HG03565 (cell line): ENCODE results near the gene TOR1A.

Experiments
- ATAC-seq: cut with Tn5 transposase; IDR thresholded peaks from one replicate; pipeline ENCODE4 v1.9.1; 2021; ENCODE audit warnings: mild to moderate bottlenecking, moderate library complexity; ENCODE audit not compliant: unreplicated experiment

TOR1A gene, protein sequence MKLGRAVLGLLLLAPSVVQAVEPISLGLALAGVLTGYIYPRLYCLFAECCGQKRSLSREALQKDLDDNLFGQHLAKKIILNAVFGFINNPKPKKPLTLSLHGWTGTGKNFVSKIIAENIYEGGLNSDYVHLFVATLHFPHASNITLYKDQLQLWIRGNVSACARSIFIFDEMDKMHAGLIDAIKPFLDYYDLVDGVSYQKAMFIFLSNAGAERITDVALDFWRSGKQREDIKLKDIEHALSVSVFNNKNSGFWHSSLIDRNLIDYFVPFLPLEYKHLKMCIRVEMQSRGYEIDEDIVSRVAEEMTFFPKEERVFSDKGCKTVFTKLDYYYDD

DNA sequence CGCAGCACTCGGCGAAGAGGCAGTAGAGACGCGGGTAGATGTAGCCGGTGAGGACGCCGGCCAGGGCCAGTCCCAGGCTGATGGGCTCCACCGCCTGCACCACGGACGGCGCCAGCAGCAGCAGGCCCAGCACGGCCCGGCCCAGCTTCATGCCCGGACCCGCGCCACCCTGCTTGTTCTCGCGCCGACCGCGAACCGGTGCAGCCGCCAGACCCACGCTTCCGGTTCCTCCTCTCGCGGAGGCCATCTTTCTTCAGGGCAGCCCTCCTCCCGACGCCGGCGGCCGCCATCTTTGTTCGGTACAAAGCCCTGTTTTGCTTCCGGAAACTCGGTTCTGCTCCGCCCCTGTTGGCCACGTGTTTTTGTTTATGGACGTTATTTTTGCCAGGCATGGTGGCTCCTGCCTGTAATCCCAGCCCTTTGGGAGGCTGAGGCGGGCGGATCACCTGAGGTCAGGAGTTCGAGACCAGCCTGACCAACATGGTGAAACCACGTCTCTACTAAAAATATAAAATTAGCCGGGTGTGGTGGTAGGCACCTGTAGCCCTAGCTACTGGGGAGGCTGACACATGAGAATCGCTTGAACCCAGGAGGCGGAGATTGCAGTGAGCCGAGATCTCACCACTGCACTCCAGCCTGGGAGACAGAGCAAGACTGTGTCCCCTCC, at the start of gene TOR1A:
TOR1A (minus strand) TSS at position 202 of the 667 bp plus-strand sequence; CDS start at position 151, 51 bp downstream.
- ATAC-seq = peak; percentile 89

DNA sequence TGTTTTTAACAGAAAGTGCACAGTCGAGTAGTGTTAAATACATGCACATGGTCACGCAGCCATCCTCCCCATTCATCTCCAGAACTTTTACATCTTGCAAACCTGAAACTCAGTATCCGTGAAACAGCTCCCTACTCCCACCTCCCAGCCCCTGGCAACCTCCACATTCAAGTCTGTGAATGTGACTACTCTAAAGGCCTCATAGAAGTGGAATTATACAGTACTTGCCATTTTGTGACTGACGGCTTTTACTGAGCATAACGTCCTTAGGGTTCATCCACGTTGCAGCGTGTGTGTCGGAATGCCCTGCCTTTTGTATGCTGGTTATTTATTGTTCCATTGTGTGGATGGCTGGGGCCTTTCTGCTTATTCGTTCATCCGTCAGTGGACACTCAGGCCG, 47.1 kb upstream of the TOR1A start:
- ATAC-seq = no peak

DNA sequence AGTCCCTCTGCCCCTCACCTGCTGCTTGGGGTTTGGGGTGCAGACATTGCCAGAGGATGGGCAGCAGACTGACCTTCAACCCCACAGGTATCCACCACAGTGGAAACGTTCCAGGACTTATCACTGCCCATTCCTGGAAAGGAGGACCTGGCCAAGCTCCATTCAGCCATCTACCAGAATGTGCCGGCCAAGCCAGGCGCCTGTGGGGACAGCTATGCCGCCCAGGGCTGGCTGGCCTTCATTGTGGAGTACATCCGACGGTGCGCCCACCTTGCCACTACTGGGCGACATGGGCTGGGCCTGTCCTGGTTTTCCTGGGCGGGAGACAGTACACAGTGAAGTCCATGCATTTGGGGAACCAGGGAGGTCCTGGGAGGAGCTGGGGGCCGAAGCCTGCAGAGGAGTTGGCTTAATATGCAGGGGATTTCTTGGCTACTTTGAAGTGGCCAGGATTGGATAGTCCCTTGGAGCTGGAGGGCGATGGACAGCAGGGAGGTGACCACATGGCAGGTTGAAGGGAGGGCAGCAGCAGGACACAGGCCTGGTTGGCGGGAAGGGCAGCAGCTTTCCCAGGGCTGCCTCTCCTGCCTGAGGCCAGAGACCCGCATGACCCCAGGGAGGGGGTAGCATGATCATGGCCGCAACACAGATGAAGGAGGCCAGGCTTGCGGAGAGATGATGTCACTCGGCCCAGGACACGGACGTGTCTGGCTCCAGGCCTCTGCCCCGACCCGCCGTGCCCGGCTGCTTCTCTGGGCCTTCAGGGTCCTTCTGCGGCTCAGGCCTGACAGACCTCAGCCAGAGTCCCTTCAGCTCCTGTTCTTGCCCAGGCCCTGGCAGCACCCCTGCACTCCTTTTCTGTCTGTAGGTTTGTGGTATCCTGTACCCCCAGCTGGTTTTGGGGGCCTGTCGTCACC, 45.9 kb upstream of the TOR1A start:
- no peak for ATAC-seq

DNA sequence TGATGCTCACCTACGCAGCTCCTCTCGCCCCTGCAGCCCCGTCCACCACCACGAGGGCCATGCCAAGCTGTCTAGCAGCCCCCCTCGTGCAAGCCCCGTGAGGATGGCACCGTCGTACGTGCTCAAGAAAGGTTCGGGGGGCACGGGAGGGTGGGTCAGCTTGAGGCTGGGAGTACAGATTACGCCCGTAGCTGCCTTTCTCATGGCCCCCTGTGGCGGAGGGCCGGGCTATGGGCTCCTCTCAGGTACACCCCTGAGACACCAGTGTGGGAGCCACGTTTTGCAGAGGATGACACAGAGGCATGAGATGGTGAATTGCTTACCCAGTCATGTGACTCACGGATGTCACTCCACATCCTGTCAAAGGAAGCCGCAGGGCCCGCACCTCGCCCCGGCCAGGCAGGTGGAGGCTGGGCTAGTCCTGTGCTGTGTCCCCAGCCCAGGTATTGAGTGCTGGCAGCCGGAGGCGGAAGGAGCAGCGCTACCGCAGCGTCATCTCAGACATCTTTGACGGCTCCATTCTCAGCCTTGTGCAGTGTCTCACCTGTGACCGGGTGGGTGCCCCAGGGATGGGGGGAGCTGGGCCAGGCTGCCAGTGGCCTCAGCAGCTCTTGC, 45.0 kb upstream of the TOR1A start:
- no peak for ATAC-seq

DNA sequence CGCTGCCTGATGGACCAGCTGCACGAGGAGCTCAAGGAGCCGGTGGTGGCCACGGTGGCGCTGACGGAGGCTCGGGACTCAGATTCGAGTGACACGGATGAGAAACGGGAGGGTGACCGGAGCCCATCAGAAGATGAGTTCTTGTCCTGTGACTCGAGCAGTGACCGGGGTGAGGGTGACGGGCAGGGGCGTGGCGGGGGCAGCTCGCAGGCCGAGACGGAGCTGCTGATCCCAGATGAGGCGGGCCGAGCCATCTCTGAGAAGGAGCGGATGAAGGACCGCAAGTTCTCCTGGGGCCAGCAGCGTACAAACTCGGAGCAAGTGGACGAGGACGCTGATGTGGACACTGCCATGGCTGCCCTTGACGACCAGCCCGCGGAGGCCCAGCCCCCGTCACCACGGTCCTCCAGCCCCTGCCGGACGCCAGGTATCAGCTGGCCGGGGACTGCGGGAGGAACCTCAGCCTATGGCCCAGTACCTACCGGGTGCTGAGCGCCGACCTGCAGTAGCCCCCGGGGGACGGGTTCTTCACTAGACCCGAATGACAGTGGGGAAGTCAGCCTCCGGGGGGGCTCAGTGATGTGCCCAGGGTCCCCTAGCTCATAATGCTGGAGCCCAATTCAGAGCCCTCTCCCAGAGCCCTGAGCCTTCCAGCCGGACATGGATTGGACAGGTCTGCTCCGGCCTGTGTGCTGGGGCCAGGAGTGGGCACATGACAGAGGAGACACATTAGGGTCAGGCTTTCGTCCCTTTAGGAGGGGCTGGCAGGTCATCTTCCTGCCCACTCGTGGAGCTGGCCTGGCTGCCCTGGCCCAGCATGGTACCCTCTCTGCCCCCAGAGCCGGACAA, 44.3 kb upstream of the TOR1A start:
- no peak for ATAC-seq

DNA sequence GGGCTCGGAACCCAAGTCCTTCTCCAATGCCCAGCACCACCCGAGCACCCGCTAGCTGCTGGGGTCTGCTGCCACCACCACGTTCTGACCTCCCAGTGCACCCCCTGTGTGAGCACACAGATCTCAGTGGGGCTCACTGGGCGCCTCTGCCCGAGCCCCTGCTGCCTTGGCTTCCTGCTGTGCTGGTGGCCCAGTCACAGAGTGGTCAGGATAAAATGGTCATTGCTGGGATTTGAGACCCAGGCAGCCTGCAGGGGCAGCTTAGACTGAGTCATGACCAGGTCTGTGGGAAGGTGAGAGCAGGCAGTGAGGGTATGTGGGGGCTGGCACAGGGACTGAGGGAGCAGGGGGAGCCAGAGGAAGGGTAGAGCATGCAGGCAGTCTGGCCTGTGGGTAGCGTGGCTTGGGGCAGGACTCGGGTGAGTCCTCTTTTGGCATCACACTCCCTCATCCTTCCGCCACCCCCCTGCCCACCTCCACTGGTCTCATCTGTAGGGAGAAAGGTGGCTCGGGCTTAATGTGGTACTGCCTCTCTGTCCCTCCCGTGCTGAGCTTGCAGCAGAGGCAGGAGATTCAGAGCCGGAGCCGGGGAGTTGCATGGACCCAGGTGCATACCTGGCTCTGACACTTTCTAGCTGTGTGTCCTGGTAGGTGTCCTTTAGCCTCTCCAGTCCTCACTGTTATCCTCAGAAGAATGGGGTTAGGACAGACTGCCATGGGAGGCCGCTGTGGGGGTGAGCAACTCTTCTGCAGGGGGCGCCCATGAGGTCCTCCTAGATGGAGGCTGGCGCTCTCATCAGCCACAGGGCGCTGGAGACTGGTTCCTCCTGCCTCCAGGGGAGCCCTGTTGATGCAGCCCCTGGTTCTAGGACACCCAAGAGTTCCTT, 43.4 kb upstream of the TOR1A start:
- ATAC-seq = no peak

DNA sequence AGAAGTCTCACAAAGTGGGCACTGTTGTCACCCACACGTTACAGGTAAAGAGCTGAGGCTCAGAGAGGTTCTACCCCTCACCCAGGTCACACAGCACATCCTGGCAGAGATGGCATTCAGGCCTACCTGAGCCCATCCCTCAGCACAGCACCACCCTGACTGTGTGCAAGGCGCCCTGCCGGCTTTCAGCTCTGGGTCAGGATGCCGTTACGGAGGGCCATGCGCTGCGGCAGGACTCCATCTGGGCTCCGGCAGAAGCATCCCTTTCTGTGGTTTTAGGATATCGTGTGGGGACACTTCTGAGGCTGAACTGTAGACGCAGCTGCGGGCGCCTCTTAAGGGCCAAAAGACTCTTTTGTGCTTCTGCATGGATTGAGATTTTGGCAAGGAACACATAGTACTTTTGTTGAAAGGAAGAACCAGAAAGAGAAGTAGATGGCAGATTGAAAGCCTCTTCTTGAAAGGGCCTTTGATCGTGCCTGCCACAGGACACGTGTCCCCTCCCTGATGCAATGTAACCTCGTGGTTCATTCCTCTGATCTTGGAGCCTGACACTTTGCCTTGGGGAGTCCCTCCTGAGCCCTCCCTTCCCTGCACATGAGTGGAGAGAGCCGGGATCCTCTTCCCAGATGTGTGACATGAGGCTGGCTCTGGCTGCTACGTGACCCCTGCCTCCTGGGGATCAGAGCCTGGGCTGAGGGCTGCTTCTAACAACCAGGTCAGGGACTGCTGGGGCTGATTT, 42.6 kb upstream of the TOR1A start:
- no peak for ATAC-seq

DNA sequence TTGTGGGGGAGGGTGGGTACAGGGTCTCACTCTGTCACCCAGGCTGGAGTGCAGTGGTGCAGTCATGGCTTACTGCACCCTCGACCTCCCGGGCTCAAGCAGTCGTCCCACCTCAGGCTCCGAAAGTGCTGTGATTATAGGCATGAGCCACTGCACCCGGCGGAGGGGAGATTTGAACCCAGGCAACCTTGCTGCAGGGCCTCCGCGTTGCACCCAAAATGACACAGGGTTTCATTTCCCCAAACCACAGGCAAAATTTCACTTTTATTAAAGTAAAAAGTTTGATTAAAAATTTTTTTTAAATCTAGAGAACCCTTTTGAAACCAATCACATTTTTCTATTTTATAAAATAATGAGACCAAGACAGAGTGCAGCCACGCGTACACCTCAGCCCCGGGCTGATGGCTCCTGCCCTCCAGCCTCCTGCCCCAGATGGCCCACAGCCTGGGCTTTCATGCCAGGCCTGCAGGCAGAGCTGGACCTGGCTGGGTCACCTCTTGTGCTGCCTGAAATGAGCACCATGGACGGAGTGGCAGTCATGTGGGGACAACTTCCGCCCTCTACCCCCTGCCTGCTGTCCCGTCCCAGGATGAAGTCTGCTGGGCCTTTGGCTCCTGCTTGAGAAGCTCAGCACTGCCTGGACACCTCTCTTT, 41.9 kb upstream of the TOR1A start:
- ATAC-seq = no peak

DNA sequence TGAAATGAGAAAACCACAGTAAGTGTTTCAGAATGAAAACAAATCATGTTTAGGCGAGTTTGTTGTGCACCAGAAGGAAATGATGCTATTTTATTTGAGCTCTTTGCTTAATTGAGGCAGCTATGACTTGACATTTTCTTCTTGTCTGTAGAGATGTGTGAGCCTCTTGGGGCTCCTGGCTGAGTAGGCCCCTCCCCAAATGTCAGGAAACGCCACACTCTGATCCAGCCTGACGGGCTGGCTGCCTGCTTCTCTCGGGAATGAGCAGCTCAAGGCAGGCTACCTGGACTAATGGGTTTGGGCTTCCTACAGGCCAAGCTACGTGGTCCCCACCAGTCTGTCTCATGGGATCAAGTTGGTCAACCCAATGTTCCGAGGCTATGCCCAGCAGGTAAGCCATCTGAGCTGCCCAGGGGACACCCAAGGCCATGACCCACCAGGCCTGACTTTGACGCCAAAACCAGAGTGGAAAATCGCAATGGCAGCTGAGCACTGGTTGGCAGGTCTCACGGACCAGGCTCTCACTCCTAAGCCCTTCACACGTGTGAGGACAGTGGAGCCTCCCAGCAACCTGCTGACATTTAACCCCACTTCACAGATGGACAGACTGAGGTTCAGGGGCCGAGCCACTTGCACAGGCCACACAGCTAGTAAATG, 41.2 kb upstream of the TOR1A start:
- ATAC-seq = no peak

DNA sequence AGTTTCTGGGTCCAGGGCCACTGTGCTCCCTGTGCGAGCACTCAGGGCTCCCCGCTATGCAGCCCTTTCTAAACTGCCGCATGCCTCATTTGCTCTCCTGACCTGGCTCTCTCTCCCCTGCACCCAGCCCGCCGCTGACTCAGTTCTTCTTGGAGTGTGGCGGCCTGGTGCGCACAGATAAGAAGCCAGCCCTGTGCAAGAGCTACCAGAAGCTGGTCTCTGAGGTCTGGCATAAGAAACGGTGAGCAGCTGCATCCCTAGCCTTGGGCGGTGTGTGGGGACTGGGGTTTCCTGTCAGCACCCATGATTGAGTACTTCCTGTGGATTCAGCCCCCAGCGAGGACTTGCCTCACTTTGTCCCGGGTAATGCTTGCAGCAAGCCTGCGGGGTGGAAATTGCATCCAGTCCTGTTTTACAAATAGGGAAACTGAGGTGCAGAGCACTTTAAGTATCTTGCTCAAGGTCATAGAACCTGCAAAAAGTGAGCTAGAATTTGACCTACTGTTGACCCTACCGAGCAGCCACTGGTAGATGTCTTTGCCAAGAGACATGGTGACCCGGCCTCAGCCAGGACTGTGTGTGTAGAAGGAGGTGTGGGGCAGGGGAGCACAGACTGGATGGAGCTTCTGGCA, 39.2 kb upstream of the TOR1A start:
- no peak for ATAC-seq

DNA sequence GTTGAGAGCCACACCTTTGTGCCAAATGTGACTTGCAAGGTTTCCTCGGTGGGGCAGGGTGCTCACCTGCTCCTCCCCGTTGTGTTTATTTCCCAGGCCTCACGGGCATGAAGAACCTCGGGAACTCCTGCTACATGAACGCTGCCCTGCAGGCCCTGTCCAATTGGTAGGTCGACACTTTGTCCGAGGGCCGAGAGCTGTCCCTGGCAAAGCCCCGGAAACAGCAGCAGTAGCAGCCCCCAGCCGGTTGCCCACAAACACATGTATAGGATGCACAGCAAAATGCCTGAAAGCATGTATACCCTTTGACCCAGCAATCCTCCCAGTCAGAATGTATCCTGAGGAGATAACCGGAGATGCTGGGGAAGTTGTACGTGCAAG, 37.5 kb upstream of the TOR1A start:
- ATAC-seq = no peak

DNA sequence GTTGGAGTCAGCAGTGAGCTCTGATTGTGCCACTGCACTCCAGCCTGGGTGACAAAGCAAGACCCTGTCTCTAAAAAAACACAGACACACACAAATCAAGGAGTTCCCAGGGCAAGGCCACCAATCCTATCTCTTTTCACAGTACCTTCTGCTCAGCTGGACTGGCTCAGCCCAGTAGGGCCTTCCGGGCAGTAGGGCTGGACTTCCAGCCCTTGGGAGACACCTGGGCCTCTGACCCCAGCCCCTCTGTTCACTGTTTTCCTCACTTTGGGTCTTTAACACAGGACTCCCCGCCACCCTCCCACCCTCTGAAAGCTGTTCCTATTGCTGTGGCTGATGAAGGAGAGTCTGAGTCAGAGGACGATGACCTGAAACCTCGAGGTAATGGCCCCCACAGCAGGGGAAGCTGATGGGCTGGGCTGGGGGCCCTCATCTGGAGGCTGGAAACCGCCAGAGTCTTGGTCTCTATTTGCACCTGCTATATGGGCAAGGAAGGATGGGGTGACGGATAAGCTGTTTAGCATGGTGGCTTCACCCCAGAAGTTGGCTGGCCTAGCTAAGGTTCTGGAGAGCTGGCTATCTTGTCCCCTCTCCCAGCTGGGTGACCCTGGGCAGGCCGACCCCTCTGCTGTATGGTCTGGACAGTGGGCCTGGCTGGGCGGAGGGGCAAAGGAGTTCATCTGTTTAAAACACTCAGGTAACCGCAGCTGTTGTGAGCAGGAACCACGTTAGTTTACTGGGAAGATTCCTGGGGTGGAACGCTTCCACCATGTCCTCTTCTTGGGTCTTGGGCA, 36.9 kb upstream of the TOR1A start:
- no peak for ATAC-seq

DNA sequence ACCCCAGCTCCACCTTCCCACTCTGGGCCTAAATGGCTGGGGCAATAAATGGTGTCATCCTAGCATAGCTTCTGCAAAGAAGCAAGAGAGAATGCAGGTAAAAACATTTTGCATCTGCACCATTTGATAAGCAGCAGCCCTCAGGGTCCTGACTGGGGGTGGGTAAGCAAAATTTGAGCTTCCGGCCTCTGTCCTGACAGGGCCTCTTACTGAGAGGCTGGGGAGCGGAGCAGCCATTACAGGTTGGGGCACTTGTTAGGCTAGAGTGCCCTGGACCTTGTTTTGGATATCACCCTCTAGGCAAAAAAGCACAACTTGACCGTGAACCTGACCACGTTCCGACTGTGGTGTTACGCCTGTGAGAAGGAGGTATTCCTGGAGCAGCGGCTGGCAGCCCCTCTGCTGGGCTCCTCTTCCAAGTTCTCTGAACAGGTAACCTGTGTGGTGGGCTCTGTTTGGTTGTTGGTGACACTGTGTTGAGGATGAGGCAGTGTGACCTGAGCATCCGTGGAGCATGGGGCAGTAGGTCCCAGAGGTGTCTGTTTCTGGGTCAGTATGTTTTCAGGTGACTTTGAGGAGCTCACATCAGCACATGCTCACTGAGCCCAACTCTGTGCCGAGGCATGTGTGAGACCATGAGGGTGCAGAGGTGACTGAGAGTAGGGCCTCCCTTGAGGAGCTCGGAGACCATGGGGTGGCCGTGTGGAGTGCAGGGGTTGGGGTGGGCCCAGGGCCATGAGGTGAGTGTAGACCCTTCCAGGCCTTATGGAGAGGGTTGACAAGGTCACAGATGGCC, 34.4 kb upstream of the TOR1A start:
- no peak for ATAC-seq

DNA sequence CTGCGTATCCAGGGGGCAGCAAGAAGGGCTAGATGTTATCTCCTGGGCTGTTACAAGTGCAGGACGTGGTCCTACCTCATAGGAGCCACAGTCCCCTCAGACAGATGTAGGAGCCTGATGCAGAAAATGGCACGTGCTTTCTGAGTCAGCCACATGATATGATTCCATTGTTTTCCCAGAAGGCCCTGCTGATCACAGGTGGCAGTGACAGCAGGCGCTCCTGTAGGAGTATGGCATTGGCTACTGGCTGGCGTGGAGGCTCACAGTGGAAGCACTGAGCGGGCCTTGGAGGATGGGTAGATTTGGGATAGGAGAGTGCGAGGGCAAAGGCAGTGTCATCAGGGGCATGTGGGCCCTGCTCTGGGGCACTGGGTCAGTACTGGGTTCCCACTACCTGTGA, 33.3 kb upstream of the TOR1A start:
- no peak for ATAC-seq

DNA sequence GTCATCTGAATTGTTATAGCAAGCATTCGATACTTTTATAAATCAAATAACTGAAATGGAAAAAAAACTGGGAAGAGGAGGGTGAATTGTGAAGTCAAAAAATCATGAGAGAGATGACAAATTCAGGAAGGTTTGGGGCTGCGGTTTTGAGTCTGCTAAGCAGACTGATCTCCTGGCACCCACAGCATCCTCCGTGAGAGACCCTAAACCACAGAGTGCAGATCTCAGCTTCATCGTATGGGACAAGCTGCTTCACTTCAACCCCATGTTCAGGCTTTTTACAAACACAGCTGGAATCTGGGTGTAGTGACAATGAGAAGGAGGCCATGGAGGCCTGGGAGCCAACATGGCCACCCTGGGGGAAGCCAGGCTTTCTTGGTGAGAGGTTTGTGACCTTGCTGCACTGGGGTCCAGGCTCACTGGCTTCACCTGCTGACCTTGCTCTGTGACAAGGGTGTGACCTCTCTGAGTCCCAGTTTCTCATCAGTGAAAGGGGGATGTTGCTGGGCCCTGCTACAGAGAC, 30.7 kb upstream of the TOR1A start:
- no peak for ATAC-seq
